VCaP (cell line): ENCODE results near the gene SEMA5B.

Experiments used
- H3K27ac ChIP-seq: fragments of 450-650 bp; 2 replicates; pipeline ENCODE4 v1.5.1; 2017
- TF ChIP-seq, protein P1 (sequence below): fragments of 450-650 bp; conservative IDR thresholded peaks from 2 replicates; pipeline ENCODE4 v1.5.1; 2017; ENCODE audit warnings: mild to moderate bottlenecking, moderate library complexity

The SEMA5B gene

DNA sequence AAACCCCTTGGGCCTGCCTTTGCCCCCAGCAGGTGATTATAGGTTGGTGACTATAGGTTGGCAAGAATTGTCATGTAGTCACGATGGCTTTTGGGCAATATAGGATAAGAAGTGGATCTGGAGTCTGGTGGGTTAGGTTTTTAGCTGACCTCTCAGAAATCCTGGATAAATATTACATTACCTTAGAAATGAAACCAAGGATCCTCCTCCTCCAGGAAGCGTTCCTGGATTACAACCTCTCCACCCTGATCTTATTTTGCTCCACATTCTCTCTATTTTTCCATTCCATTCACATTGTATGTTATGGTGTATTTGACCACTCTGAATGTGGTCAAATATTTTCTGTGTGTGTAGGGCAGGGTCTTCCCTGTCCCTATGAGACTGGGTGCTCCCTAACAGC, 82.3 kb downstream of the SEMA5B start:
- TF ChIP-seq, protein P1, sequence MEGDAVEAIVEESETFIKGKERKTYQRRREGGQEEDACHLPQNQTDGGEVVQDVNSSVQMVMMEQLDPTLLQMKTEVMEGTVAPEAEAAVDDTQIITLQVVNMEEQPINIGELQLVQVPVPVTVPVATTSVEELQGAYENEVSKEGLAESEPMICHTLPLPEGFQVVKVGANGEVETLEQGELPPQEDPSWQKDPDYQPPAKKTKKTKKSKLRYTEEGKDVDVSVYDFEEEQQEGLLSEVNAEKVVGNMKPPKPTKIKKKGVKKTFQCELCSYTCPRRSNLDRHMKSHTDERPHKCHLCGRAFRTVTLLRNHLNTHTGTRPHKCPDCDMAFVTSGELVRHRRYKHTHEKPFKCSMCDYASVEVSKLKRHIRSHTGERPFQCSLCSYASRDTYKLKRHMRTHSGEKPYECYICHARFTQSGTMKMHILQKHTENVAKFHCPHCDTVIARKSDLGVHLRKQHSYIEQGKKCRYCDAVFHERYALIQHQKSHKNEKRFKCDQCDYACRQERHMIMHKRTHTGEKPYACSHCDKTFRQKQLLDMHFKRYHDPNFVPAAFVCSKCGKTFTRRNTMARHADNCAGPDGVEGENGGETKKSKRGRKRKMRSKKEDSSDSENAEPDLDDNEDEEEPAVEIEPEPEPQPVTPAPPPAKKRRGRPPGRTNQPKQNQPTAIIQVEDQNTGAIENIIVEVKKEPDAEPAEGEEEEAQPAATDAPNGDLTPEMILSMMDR: no peak
- H3K27ac ChIP-seq: no peak overlapping the region

DNA sequence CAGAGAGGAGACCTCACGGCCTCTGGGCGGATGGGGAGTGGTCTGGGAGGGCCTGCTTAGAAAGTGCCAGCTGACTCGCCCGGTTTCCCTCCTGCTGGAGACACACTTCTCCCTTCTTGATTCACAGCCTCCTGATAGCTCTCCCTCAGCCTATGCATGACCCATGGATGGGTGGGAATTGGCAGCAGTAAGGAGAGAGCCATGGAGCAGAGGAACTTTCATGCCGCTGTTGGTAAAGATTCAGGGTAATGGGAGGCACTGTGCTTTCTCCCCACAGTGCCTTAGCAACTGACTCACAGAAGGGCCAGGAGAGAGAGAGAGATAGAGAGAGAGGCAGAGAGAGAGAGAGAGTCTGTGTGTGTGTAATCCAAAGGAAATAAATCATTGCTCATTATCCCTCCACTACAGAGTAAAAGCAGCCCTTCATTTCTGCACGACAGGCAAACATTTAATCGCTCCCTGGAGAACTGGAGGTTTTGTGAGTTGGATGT, 82.8 kb downstream of the SEMA5B start:
- no peak overlapping the region for H3K27ac ChIP-seq
- TF ChIP-seq, protein P1: no peak

DNA sequence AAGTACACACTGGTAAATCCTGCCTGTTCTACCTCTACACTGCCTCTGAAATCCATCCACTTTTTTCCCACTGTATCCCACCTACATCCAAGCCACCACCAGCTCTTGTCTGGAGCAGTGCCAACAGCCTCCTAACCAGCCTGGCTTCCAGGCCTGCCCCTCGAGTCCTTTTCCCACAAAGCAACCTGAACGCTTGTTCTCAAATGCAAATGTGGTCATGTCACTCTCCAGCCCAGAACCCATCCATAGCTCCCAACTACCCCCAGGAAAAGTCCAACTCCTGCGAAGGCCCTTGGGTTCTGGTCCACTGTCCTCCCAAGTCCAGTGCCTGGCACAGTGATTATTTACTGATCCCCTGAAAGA, 83.8 kb downstream of the SEMA5B start:
- H3K27ac ChIP-seq: no peak overlapping the region
- TF ChIP-seq, protein P1: no peak

DNA sequence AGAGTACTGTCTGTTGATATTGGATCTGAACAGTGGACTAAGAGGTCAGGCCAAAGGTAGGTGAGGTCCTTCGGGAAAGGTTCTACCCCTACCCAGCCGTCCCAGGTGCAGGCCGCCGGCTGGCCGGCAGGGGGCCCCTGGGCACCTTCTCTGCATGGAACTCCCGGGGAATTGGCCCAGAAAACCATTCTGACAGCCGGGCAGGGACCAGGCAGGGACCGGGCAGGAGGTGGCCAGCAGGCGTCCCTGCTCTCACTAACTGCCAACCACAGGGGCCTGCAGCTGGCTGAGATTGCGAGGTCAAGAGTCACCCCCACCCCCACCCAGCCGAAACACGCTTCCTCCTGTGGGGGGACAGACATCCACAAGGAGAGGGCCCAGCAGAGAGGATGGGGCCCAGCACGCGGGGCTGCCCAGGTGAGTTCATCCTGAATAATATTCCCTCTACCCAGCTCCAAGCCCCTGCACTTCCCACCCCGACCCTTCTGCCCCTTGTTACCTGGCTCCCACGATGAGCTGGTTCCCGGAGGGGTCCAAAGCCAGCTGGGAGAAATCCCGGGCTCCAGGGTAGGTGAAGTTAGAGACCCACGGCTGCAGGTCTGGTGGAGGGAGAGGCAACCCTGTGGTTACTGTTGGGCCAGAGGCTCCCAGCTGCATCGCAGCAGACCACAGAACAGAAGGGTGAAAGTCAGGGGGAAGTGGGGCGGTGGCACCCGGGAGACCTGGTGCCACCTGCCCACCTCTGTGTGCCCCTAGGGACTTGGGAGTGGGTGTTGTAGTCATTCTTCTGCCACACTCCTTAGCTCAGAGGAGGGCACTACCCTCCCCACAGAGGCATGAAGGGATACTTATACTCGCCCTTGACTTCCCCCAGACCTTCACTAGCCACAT, 84.4 kb downstream of the SEMA5B start:
- TF ChIP-seq, protein P1: peak; percentile 98
- H3K27ac ChIP-seq: no peak overlapping the region

DNA sequence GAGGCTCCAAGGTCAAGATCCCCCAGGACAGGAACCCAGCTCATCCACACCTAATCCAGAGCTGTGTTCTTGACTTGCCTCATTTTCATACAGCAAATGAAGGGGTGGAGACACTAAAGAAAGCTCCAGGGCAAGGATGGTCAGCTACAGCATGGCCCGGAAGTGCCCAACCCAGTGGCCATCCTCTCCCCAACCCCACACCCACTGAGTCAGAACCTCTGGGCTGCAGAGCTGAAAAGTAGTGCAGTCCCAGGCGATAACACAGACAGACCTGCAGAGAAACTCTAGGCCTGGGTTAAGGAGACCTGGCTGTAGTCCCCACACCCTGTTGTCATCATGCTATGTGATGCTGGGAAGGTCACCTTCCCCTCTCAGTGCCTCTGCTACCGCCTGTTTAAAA, 85.3 kb downstream of the SEMA5B start:
- TF ChIP-seq, protein P1: no peak
- H3K27ac ChIP-seq: no peak overlapping the region

DNA sequence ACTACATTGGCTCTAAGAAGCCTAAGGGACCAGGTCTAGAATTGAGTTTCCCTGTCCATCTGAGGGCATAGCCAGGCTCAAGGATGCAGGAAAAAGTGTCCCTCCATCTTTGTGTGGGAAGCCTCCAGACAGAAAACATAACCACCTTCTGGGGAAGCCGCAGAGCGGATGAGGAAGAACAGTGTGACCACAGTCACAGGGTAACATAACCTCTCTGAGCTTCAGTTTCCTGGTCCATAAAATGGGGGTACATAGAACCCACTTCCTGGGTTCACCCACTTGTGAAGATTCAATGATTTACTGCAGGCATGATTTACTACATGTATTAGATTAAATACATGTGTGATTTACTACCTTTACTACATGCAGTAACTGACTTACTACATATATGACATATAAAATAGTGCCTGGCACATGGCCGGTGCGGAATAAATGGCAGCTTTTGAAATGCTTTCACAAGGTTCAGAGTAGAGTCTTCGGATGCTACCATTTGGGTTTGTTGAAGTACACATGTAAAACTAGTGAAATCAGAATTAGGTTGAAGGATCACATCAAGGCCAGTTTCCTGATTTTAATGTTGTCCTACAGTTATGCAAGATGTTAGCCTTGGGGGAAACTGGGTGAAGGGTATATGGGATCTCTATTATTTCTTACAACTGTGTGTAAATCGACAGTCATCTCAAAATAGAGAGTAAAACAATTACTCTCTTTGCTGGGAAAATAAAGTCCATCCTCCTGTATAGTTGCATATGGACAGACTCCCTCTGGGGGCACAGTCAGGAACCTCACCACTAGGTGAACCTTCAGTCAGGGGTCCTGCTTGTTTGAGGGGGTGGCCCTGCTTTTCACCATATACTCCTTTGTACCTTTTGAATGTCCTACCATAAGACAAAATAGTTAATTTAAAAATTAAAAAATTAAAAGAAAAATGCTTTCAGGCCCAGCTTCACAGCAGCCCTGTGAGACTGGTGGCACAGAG, 86.0 kb downstream of the SEMA5B start:
- TF ChIP-seq, protein P1: no peak; the same call in 1 of the 2 replicates

DNA sequence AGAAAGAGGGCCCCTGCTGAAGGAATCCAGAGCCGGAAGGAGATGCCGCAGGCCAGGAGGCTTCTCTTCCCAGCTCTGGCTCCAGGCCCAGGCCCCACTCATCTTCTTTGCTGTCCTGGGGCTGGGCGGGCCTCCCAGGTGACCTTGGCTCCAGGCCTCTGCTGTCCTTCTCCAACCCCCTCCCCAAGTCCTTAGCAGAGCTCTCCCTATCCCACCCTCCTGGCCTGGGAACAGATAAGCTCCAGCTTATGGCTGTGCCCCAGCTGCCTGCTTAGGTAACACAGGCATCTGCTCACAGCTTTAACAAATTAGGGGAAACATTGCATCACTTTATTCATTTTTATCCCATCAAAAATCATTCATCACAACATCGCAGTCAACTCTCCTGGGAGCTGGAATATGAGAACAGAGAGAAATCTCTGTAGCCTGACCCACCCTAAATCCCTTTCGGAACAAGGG, 86.9 kb downstream of the SEMA5B start:
- TF ChIP-seq, protein P1: no peak

More for the DNA sequence above, 86.0 kb downstream of the SEMA5B start:
- H3K27ac ChIP-seq: no peak overlapping the region

More for the DNA sequence above, 86.9 kb downstream of the SEMA5B start:
- no peak overlapping the region for H3K27ac ChIP-seq
